HG02884 (cell line): ENCODE measurements around the gene SPATA32.
A peak's percentile ranks its signal among the peaks of the same experiment; 100 is the strongest.

Source experiments
- ATAC-seq: cut with Tn5 transposase; IDR thresholded peaks from one replicate; pipeline ENCODE4 v1.9.1; 2021; ENCODE audit warnings: mild to moderate bottlenecking, moderate library complexity; ENCODE audit not compliant: unreplicated experiment

The SPATA32 gene

DNA sequence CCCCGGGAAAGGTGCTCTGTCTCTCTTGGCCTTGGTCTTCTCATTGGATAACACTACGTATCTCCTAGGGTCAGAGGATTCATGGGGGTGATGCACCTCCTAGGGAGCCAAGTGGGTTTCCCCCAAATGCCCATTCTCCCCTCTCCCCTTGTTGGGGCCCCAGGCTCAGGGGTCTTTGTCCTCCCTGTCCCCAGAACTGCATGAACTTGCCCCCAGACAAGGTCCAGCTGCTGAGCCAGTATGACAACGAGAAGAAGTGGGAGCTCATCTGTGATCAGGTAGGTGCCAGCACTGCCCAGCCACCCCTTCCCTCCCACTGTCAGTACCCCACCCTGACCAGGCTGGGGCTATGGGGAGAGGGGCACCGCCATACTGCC lies 31.5 kb downstream of the SPATA32 start:
- no peak for ATAC-seq

DNA sequence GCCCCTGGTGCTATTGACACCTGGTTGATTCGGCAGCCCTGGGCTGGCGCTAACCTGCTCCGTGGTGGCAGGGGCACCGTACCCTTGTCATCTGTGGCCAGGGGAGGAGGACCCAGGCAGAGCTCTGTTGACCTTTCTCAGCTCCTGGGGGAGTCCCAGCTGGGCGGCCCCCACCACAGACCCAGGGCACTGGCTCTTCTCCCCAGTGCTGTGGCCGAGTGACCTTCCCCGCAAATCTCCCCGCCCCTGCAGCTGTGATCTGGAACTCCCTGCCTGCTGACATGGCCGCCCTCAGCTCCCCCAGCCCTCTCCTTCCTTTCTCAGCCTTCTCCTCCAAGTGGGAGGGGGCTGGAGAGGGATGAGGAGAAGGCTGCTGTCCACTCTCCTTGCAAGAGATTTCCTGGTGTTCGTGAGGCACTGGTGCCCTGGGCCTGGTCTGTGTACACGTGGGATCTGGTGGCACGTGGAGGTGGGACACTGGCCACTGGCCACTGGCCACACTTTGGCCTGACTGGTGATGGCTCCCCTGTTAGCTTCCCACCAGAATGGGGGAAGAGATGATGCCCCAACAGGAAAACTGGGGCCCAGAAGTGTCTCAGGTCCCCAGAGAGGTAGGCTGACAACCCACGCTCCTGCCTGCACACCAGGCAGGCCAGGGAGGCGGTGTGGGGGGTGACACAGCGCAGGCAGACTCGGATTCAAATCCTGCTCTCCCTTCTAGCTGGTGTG lies 32.0 kb downstream of the SPATA32 start:
- no peak for ATAC-seq

GRCh38 chr17:45228763-45229539 lies 32.9 kb downstream of the SPATA32 start:
- ATAC-seq, result peak; percentile 42

GRCh38 chr17:45227926-45228762 lies 33.8 kb downstream of the SPATA32 start:
- no peak for ATAC-seq

DNA sequence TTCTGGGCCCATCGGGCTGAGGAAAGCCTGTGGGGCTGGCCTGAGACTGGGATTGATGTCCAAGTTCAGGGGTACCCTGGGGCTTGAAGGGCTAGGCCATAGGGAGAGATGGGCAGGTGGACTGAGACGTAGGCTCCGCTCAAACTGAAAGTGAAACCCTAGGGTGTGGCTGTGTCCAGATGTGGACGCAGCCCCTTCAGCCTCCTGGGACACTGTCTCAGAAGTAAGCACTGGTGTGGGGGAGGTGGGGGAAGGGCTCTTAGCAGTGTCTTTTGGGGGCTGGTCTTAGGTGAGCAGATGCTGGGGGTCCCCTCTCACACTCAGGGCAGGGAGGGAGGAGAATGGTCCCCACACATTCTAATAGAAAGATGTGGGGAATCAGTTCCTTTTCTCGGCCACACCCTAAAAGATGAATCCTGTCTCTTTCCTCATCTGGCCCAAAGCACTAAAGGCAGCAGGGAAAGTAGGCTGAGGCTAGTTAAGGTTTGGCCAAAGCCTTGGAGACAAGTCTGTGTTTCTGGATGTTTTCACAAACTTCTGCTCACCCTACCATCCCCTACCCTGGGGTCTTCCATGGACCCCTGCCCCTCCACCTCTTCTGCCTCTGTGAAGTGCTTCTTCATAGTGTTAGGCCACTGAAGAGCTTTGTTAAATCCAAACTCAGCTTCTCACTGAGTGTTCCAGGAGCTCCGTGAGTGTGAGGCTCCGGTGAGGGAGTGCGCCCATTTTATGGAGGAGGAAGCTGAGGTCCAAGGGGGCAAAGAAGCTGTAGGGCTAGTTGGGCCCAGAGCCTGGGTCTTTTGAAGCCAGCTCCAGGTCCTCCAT lies 34.6 kb downstream of the SPATA32 start:
- ATAC-seq, result no peak

DNA sequence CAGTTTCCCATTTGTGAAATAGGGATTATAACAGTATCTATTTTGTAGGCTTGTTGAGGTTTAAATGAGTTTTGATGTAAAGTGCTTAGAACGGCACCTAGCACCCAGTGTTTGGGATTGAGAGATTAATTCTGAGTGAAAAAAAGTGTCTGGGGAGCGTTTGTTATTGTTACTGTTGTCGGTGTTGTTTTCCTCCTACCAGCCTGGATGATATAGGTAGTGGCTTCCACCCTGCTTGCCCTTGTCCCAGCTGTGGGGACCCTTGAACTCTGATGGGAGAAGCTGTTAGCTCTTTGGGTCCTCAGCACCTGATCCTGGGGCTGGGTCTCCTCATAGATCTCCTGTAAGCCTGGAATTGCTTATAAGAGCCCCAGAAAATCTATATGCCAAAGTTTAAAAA lies 35.3 kb downstream of the SPATA32 start:
- ATAC-seq, result no peak

GRCh38 chr17:45225964-45226530 lies 35.8 kb downstream of the SPATA32 start:
- peak; percentile 39 for ATAC-seq

GRCh38 chr17:45225051-45225700 lies 36.7 kb downstream of the SPATA32 start:
- ATAC-seq, result no peak

DNA sequence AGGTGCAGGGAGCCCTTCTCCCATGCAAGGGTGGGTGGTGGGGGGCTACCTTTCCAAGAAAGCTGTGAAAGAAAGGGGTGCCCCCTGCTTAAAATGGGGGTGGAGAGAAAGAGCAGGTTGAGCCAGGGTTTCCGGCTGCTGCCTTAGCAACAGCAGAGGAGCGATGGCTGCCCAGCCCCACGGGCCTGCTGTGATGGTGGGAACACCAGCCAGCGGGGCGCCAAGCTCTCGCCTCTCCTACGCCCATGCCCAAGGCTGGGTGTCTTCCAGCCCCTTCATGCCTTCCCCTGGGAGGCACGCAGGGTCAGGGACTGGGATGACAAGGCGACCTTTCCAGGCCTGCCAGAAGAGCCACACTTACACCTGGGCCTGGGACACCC lies 37.2 kb downstream of the SPATA32 start:
- no peak for ATAC-seq

DNA sequence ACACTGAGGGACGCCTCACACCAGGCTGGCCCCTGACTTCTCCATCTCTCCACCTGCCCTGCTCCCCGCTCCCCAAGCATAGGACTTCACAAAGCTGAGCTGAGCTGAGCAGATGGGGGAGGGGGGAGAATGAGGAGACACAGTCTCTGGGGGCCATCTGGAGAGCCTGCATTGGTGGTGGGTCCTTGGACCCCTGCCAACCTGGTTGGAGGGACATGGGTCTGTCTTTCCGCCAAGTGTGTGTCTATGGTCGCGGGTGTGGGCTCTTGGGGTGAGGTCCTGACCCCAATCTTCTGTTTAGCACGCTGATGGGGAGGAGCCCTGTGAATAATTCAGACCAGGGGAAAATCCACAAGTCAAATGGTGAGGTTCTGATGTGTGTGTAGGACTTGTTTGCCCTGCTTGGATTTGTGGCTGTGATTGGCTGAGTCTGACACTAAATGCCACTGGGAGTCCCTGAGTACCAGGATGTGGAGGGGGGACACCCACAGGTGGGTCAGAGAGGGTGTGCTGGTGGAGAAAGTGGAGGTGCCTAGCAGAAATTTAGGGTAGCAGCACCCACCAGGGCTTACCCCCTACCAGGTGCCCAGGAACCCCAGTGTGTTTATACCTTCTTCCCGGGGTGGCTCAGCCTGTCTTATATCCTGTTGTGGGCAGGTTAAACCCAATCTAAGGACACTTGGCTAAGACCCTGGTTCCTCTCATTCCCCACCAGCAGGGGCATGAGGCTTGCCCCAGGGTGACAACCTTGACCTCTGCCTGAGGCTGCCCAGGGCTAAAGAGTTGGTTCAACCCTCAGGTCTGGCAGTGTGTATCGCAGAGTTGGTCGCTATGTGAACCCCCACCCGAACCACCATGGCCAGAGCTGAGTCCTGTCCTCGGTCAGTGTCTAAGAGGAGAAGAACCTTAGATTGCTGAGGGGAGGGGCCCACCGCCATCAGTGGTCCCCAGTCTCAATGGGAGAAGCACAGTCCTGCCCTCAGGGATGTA lies 38.1 kb downstream of the SPATA32 start:
- no peak for ATAC-seq

DNA sequence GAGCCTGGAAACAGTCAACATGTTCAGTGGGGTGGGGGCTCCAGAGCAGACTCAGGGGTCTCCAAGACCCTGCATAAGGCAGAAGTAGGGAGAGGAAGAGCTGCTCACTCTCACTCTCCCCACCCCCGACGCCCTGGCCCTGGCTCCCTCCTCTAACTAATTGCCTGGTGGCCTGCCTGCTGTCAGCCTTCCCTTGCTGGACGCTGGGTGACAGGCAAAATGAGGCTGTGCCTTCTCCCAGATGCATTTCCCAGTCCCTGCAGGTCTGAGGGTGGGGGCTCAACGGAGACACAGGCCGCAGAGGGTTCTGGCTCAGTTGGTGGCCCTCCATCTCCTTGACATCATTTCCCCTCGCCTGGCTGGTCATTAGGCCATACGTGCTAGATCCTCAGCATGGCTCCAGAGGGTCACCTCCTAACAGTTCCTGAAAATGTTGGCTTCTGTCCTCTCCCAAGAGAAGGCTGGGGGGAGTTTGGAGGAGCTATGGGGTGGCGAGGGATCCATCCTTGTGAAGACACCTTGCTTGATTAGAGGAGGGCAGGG lies 38.8 kb downstream of the SPATA32 start:
- no peak for ATAC-seq

DNA sequence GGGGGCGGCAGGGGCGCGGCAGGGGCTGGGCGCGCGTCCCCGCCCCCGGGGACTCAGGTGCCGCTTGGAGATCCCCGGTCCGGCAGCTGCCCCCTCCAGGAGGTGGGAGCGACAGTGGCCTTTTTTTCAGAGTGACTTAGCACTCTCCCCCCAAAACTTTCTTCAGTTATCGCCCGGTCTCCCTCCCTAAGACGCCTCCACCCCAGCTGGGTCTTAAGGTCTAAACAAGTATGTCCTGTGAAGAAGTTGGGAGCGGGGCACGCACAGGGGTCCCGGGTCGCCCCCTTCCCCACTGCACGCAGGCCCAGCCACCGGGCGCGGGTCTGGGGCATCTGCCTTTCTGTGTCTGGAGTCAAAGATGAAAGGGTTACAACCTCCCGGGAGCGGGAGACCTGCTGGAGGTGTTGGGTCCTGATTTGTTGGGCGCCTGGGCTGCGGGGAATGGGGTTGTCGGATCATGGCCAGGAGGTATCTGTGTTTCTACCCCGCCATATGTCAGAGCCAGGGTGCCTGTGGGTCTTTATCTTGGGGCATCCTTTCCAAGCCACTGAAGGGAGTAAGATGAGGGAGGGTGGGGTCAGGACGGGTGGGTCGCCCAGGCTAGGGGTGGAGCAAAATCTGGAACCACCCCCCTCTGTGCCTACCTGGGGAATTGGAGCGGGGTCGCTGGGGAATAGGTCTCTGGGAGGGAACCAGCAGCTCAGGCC lies 39.5 kb downstream of the SPATA32 start:
- ATAC-seq, result no peak

- ATAC-seq, result no peak
These were observed 39.9 kb downstream of the SPATA32 start for GRCh38 chr17:45222014-45222288.

DNA sequence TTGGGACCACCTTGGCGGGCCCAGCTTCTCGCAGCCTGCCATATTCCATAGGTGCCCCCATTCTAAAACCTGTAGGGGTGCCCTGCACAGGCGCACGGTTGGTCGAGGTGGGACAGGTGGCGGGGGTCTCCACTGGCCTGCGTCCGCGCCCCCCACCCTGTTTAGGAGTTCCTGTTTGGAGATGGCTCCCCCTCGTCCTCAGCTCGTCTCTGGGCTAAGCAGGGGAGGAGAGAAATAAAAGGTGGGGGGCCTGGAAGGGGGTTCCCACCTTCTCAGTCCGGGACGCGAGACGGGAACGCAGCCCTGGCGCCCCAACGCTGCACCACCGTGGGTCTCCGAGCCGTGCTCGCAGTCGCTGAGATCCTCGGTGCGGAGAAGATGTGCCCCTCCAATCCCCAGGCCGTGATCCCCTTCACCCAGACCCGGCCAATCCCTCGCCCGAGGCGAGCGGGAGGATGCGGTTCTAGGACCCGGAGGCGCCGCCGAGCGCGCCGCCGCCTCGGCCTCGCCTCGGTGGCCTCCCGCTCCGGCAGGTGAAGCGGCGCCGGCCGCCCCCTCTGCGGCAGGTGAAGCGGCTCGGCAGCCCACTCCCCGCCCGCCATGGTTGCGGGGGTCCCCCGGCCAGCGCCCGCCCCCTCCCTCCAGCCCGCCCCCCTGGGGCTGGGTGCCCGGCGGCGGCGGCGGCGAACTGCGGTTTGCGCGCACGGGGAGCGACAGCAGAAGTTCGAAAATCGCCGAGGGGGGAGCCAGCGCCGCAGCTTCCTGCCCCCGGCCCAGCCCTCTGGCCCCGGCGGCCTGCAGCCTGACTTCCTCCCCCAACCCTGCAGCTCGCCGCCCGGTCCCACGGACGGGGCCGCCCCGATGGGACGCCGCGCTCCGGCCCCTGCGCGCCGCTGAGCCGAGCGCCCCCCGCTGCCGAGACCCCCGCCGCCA lies 40.5 kb downstream of the SPATA32 start, which contains the start of gene FMNL1:
FMNL1 (plus strand) TSS at position 805 of the 933 bp plus-strand sequence. CDS start 240 bp downstream, outside the sequence.
- no peak for ATAC-seq

DNA sequence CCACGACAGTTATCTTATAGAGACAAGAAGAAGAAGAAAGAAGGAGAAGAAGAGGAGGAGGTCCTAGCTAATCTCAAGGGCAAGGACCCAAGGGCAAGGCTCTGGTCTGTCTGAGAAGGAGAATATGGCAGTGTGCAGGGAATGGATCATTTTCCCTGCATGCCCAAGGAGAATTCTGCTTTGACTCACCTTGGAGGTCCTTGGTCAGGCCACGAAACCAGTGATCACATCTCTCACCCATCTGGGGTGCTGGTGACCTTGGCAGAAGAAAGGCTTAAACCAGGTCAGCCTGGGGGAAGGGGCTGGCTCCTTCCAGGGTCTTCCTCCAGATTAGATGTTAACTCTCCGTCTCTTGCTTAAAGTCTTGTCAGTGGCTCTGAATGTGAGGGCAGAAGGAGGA lies 41.8 kb downstream of the SPATA32 start:
- ATAC-seq, result no peak

GRCh38 chr17:45218895-45219661 lies 42.8 kb downstream of the SPATA32 start:
- ATAC-seq, result no peak
